ENCODE data around the gene DNAH5. TPM values are rescaled to one million over a fixed set of nuclear protein-coding genes. Genes with fewer than 3 reads are reported as not detected.

DNAH5 gene
- total RNA-seq, 2 experiments from 2014 or later = not detected

GRCh38 chr5:13660072-13660471 lies 284.4 kb downstream of the DNAH5 start:
- DNase-seq (no peak), ATAC-seq (ENCODE audit: poor library complexity) (no peak)
- peaks cover 2% of the 10 kb centered on the region for H3K9me3 Mint-ChIP-seq
- peaks cover 0 to 6% of the 10 kb centered on the region in 2 experiments for H3K9me3 ChIP-seq (ENCODE audit: control insufficient read depth in 1 of 2, insufficient read depth in 1 of 2, low read length in 2 of 2)
- CTCF ChIA-PET = no interaction called here
- H3K4me1 ChIP-seq (ENCODE audit: insufficient read depth, low read length) = no peaks in the 10 kb centered on the region
- H3K27ac ChIP-seq (ENCODE audit: low read depth in 1 of 2, low read length in 2 of 2) = no peak overlapping the region
- H3K4me3 Mint-ChIP-seq = no peak overlapping the region
- H3K36me3 ChIP-seq (ENCODE audit: insufficient read depth, low read length) = no peaks in the 10 kb centered on the region
- H3K4me1 Mint-ChIP-seq (ENCODE audit: low read depth) = no peaks in the 10 kb centered on the region
- no peak overlapping the region for H3K27ac Mint-ChIP-seq
- H3K27me3 ChIP-seq (ENCODE audit: control insufficient read depth in 1 of 2, insufficient read depth in 2 of 2, low read length in 2 of 2) = no peaks in the 10 kb centered on the region
- intact Hi-C loops (cut with DNase I, micrococcal nuclease) = no loop called here
- POLR2A ChIA-PET = no interaction called here
- no peak for TF ChIP-seq CTCF (IDR thresholded peaks at IDR 0.05)
- no peaks in the 10 kb centered on the region for H3K36me3 Mint-ChIP-seq (ENCODE audit: low read depth)
- H3K27me3 Mint-ChIP-seq = no peaks in the 10 kb centered on the region
- no peak overlapping the region for H3K4me3 ChIP-seq (ENCODE audit: low read length)

GRCh38 chr5:13659391-13659790 lies 285.1 kb downstream of the DNAH5 start:
- ATAC-seq (ENCODE audit: poor library complexity) (no peak), DNase-seq (no peak)
- Mint-ChIP-seq H3K9me3 (peaks cover 8% of the 10 kb centered on the region), H3K36me3 (ENCODE audit: low read depth) (no peaks in the 10 kb centered on the region), H3K4me1 (ENCODE audit: low read depth) (no peaks in the 10 kb centered on the region), H3K4me3 (no peak overlapping the region), H3K27me3 (no peaks in the 10 kb centered on the region), H3K27ac (no peak overlapping the region)
- Histone ChIP-seq H3K27me3 (ENCODE audit: control insufficient read depth in 1 of 2, insufficient read depth in 2 of 2, low read length in 2 of 2) (no peaks in the 10 kb centered on the region), H3K27ac (ENCODE audit: low read depth in 1 of 2, low read length in 2 of 2) (no peak overlapping the region), H3K9me3 (ENCODE audit: control insufficient read depth in 1 of 2, insufficient read depth in 1 of 2, low read length in 2 of 2) (peaks cover 0 to 6% of the 10 kb centered on the region in 2 experiments), H3K4me1 (ENCODE audit: insufficient read depth, low read length) (no peaks in the 10 kb centered on the region), H3K36me3 (ENCODE audit: insufficient read depth, low read length) (no peaks in the 10 kb centered on the region), H3K4me3 (ENCODE audit: low read length) (no peak overlapping the region)
- POLR2A ChIA-PET = no interaction called here
- intact Hi-C loops (cut with DNase I, micrococcal nuclease) = no loop called here
- TF ChIP-seq CTCF (IDR thresholded peaks at IDR 0.05) = no peak
- CTCF ChIA-PET = no interaction called here

GRCh38 chr5:13658761-13659160 lies 285.7 kb downstream of the DNAH5 start:
- no peaks in the 10 kb centered on the region for H3K27me3 Mint-ChIP-seq
- POLR2A ChIA-PET = no interaction called here
- CTCF ChIA-PET = no interaction called here
- peaks cover 11% of the 10 kb centered on the region for H3K9me3 Mint-ChIP-seq
- no peak for TF ChIP-seq CTCF (IDR thresholded peaks at IDR 0.05)
- ATAC-seq (ENCODE audit: poor library complexity) = no peak
- no peak overlapping the region for H3K4me3 Mint-ChIP-seq
- H3K4me1 Mint-ChIP-seq (ENCODE audit: low read depth) = no peaks in the 10 kb centered on the region
- peaks cover 0 to 6% of the 10 kb centered on the region in 2 experiments for H3K9me3 ChIP-seq (ENCODE audit: control insufficient read depth in 1 of 2, insufficient read depth in 1 of 2, low read length in 2 of 2)
- no peaks in the 10 kb centered on the region for H3K27me3 ChIP-seq (ENCODE audit: control insufficient read depth in 1 of 2, insufficient read depth in 2 of 2, low read length in 2 of 2)
- intact Hi-C loops (cut with DNase I, micrococcal nuclease) = no loop called here
- H3K27ac ChIP-seq (ENCODE audit: low read depth in 1 of 2, low read length in 2 of 2) = no peak overlapping the region
- no peak overlapping the region for H3K27ac Mint-ChIP-seq
- no peak overlapping the region for H3K4me3 ChIP-seq (ENCODE audit: low read length)
- no peaks in the 10 kb centered on the region for H3K36me3 Mint-ChIP-seq (ENCODE audit: low read depth)
- DNase-seq = no peak
- no peaks in the 10 kb centered on the region for H3K4me1 ChIP-seq (ENCODE audit: insufficient read depth, low read length)
- H3K36me3 ChIP-seq (ENCODE audit: insufficient read depth, low read length) = no peaks in the 10 kb centered on the region
